Loucy (cell line): Measurements from ENCODE around the gene USF2.

Experiments
- H2AFZ ChIP-seq: fragments of 200-600 bp; sonication (generic); 2 replicates; pipeline ENCODE4 v1.6.0; 2016; ENCODE audit warnings: antibody characterized with exemption, mild to moderate bottlenecking, low read length, moderate library complexity
- H3F3A ChIP-seq: fragments of 200-600 bp; 2 replicates; pipeline ENCODE4 v1.6.0; 2016; ENCODE audit warnings: antibody characterized with exemption, low read depth, mild to moderate bottlenecking
- H3K27me3 ChIP-seq: fragments of 200-600 bp; sonication (generic); 2 replicates; pipeline ENCODE4 v1.6.1; 2014; ENCODE audit warnings: low read length, mild to moderate bottlenecking; ENCODE audit not compliant: insufficient read depth, poor library complexity, severe bottlenecking
- H3K36me3 ChIP-seq: fragments of 200-600 bp; sonication (generic); 2 replicates; pipeline ENCODE4 v1.6.1; 2016; ENCODE audit warnings: low read length; ENCODE audit not compliant: insufficient read depth
- H3K4me1 ChIP-seq: fragments of 200-600 bp; sonication (generic); 2 replicates; pipeline ENCODE4 v1.5.1; 2014; ENCODE audit warnings: low read length, mild to moderate bottlenecking; ENCODE audit not compliant: insufficient read depth, poor library complexity, severe bottlenecking
- H3K4me2 ChIP-seq: fragments of 200-600 bp; sonication (generic); 2 replicates; pipeline ENCODE4 v1.6.0; 2014; ENCODE audit warnings: antibody characterized with exemption, low read length, low read depth, mild to moderate bottlenecking; ENCODE audit not compliant: poor library complexity, severe bottlenecking
- H3K4me3 ChIP-seq: fragments of 200-600 bp; sonication (generic); 2 replicates; pipeline ENCODE4 v1.5.1; 2014; ENCODE audit warnings: low read length, mild to moderate bottlenecking, mixed read lengths; ENCODE audit not compliant: poor library complexity, severe bottlenecking
- H3K79me2 ChIP-seq: fragments of 200-600 bp; sonication (generic); 2 replicates; pipeline ENCODE4 v1.6.1; 2014; ENCODE audit warnings: low read length; ENCODE audit not compliant: insufficient read depth
- H3K9ac ChIP-seq: fragments of 200-600 bp; sonication (generic); 2 replicates; pipeline ENCODE4 v1.6.0; 2014; ENCODE audit warnings: mild to moderate bottlenecking, low read depth, low read length, moderate library complexity; ENCODE audit not compliant: poor library complexity, severe bottlenecking
- H3K9me2 ChIP-seq: fragments of 200-600 bp; sonication (generic); replicated peaks from 2 replicates; pipeline ENCODE4 v1.6.1; 2016; ENCODE audit warnings: low read depth, low read length, mixed read lengths
- H3K9me3 ChIP-seq: fragments of 200-600 bp; sonication (generic); 2 replicates; pipeline ENCODE4 v1.6.1; 2014; ENCODE audit warnings: mild to moderate bottlenecking, antibody characterized with exemption, low read length, low read depth; ENCODE audit not compliant: insufficient read depth
- H4K20me1 ChIP-seq: fragments of 200-600 bp; sonication (generic); 2 replicates; pipeline ENCODE4 v1.6.0; 2014; ENCODE audit warnings: antibody characterized with exemption, low read length, mild to moderate bottlenecking; ENCODE audit not compliant: insufficient read depth, poor library complexity, severe bottlenecking
- CTCF ChIP-seq: fragments of 200-600 bp; sonication (generic); conservative IDR thresholded peaks from 2 replicates; pipeline ENCODE4 v1.5.1; 2014; ENCODE audit warnings: mild to moderate bottlenecking, antibody characterized with exemption, low read length
- EZH2phosphoT487 ChIP-seq: fragments of 200-600 bp; IDR thresholded peaks from 2 replicates; pipeline ENCODE4 v1.6.1; 2018; ENCODE audit warnings: antibody characterized with exemption, mild to moderate bottlenecking, moderate library complexity, borderline replicate concordance

The USF2 gene

GRCh38 chr19:35288331-35288730, 19.6 kb downstream of the USF2 start:
- TF ChIP-seq EZH2phosphoT487 (no peak), CTCF (no peak)
- H3K4me1 ChIP-seq: no peaks in the 10 kb centered on the region
- H2AFZ ChIP-seq: no peak overlapping the region
- H3K9me3 ChIP-seq: no peaks in the 10 kb centered on the region
- no peaks in the 10 kb centered on the region for H3F3A ChIP-seq
- no peaks in the 10 kb centered on the region for H3K79me2 ChIP-seq
- no peak overlapping the region for H3K9ac ChIP-seq
- H3K4me3 ChIP-seq: no peak overlapping the region
- no peaks in the 10 kb centered on the region for H4K20me1 ChIP-seq
- H3K9me2 ChIP-seq: no peaks in the 10 kb centered on the region
- no peak overlapping the region for H3K4me2 ChIP-seq
- H3K27me3 ChIP-seq: no peaks in the 10 kb centered on the region
- no peaks in the 10 kb centered on the region for H3K36me3 ChIP-seq

DNA sequence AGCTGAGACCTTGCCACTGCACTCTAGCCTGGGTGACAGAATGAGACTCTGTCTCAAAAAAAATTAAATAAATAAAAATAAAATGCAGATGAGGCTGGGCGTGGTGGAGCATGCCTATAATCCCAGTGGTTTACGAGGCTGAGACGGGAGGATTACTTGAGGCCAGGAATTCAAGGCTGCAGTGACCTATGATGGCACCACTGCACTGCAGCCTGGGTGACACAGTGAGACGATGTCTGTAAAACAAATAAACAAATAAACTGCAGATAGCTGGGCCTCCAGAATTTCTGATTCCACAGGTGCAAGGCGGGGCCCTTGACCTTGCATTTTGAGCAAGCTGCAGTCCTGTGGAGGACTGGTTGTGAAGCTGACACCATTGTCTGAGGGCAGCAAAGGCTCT, 20.1 kb downstream of the USF2 start:
- no peak overlapping the region for H3K9ac ChIP-seq
- no peaks in the 10 kb centered on the region for H3K9me3 ChIP-seq
- H3K79me2 ChIP-seq: no peaks in the 10 kb centered on the region
- H2AFZ ChIP-seq: no peak overlapping the region
- no peak for TF ChIP-seq EZH2phosphoT487
- TF ChIP-seq CTCF: no peak
- no peaks in the 10 kb centered on the region for H3F3A ChIP-seq
- H3K4me3 ChIP-seq: no peak overlapping the region
- no peak overlapping the region for H3K4me2 ChIP-seq
- no peaks in the 10 kb centered on the region for H3K27me3 ChIP-seq
- H3K36me3 ChIP-seq: no peaks in the 10 kb centered on the region
- H3K4me1 ChIP-seq: no peaks in the 10 kb centered on the region
- H4K20me1 ChIP-seq: no peaks in the 10 kb centered on the region
- H3K9me2 ChIP-seq: no peaks in the 10 kb centered on the region

DNA sequence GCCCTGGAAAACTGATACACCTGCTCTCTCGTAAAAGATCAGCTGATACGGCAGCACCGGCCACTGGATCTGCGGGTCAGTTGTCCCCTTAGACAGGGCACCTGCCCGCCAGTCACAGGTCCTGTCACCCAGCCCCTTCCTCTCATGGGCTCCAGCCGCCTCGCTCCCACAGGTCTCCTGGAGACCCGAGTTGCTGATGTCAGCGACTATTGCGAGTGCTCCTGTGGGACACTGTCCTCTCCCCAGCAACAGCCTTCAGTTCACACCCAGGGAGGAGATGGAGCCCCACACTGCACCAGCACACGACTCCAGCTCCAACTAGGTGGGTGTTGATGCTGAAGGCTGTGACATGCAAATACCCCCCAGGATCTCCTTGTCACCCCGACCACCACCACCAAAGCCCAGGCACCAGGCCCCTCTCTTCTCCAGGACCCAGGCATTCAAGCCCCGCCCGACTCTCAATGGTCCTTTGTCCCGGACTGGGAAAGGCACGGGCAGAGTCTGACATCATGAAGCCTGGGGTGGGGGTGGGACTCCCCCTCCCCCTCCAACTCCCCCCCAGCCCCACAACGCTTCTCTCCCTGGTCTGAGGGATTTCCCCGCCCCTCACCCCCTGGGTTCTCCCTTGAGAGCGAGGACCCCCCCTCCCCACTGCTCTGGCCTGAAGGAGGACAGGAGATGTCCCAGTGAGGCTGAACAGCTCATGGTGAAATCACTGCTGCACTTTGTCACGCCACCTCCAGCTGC, 21.8 kb downstream of the USF2 start:
- Histone ChIP-seq H3K36me3 (no peaks in the 10 kb centered on the region), H3K79me2 (no peaks in the 10 kb centered on the region), H3K27me3 (no peaks in the 10 kb centered on the region), H3K4me3 (no peak overlapping the region), H3K9me2 (no peaks in the 10 kb centered on the region), H3F3A (no peaks in the 10 kb centered on the region), H3K4me2 (no peak overlapping the region), H3K9me3 (no peaks in the 10 kb centered on the region), H3K9ac (no peak overlapping the region), H3K4me1 (no peaks in the 10 kb centered on the region), H2AFZ (no peak overlapping the region), H4K20me1 (no peaks in the 10 kb centered on the region)
- TF ChIP-seq CTCF: no peak
- no peak for TF ChIP-seq EZH2phosphoT487
